Left kidney (tissue), 2 donors: ENCODE measurements around the gene LRMDA. TPM values are rescaled to one million over a fixed set of nuclear protein-coding genes. Genes with fewer than 3 reads are reported as not detected.
"Not testable (repeated sequence)": the region's sequence is repeated elsewhere in the genome, so short reads cannot be mapped to it uniquely, and the experiment has no call there.

Source experiments
- DNase-seq: peaks from one replicate; pipeline ENCODE4 v3.0.0-alpha.2; 2013
- polyA plus RNA-seq: library from polyadenylated mRNA; unstranded; fragments of 120-200 nt; gene quantifications from one replicate; pipeline ENCODE4 v1.2.1, GENCODE V29; 2013; ENCODE audit not compliant: insufficient read length

LRMDA gene
- polyA plus RNA-seq, 1 donor: 18.0 TPM

DNA sequence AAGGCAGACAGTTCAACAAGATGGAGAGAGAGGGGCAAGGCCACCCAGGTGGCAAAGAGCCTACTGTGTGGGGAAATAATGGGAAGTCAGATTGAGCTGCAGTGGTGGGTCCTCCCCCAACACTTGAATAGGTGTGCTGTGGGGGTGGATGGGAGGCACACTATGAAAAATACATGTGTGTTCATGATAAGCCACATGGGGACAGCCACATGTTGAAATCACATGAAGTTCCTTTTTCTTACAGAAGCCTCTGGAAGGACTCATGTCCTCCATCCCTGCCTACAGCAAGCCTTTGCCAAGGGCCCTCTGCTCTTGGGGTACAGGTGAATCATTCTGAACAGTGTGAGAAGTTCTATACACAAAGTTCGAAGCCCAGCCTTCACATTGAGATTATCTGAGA is 310.9 kb downstream of the LRMDA start:
- no peak for DNase-seq

DNA sequence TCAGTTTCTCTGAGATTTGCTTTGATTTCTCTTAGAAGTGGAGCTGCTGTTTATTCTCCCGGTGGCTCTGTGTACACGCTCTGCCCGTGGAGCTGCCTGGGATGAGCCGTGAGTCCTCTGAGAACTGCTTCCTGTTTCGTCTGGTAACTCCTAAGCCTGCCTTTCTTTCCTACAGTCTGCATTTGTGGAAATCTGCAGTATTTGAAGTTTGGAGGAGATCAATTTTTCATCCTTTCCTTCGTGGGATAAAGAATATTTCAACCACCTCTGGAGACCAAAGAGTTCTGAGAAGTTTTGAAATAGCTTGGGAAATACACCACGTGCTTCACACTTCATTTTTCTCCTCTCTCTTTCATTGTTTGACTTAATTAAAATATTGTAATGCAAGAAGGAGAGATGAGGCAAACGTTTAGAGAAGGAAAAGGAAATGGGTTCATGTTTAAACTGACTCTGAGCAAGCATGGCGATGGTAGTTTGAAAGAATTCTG is 311.9 kb downstream of the LRMDA start:
- no peak for DNase-seq

DNA sequence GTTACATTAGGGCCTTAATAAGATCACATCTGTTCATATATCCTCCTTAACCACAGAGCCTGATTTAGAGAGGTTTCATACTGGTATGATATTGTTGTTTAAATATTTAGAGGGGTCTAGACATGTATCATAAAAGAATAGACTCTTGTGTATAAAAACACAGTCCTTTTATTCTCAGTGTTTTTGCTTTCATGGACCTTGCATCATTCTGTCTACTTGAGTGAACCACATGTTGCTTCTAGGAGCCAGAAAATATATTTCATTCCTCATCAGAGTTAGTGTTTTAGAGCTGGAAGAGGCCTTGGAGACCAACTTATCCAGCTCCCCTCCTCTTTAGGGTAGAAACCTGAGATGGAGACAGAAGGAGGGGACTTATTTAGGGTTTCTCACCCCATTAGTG is 312.8 kb downstream of the LRMDA start:
- no peak for DNase-seq

GRCh38 chr10:75746356-75746755 is 314.9 kb downstream of the LRMDA start:
- no peak for DNase-seq

GRCh38 chr10:75750093-75750875 is 318.9 kb downstream of the LRMDA start:
- DNase-seq: not testable (repeated sequence)

GRCh38 chr10:75751232-75751631 is 319.8 kb downstream of the LRMDA start:
- DNase-seq: no peak

DNA sequence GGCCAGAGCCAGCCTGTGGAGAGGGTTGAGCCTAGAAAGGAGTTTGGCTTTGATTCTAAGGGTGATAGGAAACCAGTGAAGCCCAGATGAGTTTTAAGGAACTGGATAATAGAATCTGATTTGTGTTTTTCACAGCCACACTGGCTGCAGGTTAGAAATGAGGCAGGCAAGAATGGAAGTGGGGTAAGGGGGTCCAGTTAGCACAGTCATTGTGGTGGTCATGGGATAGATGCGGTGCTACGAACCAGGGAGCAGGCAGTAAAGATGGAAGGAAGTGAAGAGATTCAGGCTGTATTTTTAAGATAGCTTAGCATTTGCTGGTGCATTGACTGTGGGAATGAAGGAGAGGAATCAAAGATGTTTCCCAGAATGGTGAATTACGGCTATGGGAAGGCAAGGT is 322.2 kb downstream of the LRMDA start:
- DNase-seq: no peak

GRCh38 chr10:75754096-75754831 is 322.8 kb downstream of the LRMDA start:
- DNase-seq: no peak

DNA sequence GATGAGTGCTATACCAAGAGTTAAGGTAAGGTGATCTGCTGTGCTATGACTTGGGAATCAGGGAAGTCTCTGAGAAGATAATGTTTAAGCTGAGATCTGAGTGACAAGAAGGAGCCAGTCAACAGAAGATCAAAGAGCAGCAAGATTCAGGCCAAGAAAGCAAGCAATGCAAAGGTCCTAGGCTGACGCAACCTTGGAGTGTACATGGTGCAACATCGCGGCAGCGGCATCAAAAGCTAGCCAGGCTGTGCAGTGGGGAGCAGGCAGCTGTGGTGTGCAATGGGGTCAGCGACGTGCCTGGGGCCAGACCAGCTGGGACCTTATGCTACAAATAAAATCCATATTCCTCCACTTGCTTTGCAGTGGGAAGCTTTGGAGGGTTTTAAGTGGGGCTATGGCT is 324.1 kb downstream of the LRMDA start:
- DNase-seq: no peak

DNA sequence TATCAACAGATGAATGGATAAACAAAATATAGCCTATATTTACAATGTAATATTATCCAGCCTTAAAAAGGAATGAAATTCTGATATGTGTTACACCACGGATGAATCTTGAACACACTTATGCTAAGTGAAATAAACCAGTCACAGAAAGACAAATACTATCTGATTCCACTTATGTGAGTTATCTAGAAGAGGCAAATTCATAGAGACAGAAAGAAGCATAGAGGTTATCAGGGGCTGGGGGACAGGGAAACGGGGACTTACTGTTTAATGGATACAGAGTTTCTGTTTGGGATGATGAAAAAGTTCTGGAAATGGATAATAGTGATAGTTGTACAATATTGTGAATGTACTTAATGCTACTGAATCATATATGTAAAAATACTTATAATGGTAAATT is 329.9 kb downstream of the LRMDA start:
- DNase-seq: no peak

DNA sequence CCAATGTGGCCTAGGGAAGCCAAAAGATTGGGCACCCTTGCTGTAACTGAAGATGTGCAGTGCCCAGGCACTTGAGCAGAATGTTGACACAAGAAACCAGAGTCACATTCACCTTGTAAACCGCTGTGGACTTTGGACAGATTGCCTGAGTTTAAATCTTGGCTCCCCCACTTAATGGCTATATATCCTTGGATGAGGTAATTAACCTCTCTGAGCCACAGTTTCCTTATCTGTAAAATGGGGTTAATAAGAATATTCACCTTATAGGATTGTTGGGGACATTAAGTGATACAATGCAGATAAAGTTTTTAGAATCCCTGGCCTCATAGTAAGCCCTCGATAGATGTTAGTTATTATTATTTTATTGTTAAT is 331.0 kb downstream of the LRMDA start:
- no peak for DNase-seq

- no peak for DNase-seq
Observed at GRCh38 chr10:75763652-75764051, 332.2 kb downstream of the LRMDA start.

DNA sequence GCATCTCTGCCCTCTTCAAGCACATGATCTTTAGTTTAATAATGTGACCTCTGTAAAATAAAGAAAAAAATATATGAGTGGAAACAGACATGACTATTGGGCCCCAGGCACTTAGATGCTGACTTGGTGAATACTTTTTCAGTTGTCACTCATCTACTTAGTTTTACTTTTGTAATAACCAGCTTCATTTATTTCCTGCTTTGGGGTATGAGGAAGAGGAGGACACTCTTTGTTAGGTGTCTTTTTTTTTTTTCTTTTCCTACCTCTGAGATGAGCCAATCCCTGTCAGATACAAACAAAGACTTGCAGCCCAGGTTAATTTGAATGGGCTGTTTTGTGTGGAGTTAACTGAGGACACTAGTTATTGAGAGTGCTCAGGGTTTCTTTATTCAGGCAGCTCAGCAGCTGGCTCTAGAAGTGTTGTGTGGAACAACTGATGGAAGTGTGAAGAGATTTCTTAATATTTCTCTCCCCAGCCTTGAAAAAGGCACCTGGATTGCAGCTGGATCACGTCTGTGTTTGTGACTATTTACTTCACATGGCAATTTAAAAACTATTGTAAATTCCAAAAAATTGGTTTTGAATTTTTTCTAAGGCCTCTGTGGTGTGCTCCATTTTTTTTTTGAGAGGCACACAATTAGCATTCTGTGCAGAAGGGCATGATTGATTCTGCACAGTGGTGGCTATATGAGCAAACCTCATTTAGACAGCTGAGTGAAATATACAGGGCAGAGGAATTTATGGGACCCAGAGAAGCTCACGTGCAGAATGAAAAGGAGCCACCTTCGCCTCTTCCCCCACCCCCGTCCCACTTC is 333.8 kb downstream of the LRMDA start:
- no peak for DNase-seq

DNA sequence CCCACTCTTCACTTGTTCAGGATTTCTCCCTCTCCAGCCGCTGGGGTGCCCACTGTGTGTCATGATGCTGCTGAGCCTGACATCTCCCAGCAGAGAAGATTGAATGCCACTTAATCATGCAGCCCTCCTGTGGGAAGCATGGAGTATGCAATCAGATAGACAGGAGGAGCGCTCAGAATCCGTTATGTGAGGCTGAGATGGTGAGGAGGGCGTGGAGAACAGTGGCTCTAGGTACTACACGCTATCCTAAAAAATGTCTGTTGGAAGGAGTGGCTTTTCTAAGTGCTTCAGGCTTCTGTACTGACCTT is 334.3 kb downstream of the LRMDA start:
- DNase-seq: no peak

DNA sequence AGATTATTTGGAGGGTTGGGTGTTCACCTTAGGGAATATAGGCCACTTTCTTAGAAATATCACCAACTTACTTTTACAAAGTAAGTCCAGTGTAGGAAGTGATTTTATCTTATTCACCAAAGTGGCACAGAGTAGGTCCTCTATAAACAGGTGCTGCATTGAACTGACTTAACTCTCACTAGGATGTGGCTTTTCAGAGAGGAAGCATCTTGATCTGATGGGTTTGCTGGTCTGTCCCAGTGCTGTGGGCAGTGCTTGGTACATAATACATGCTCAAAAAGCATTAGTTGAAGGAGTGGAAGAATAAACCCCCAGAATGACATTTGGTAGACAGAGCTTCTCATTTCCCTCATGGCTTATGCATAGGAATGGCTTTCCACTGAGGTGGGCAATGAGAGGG is 334.7 kb downstream of the LRMDA start:
- no peak for DNase-seq

GRCh38 chr10:75766752-75767151 is 335.3 kb downstream of the LRMDA start:
- DNase-seq: not testable (repeated sequence)

- no peak for DNase-seq
Observed at GRCh38 chr10:75770626-75771081, 339.2 kb downstream of the LRMDA start.

DNA sequence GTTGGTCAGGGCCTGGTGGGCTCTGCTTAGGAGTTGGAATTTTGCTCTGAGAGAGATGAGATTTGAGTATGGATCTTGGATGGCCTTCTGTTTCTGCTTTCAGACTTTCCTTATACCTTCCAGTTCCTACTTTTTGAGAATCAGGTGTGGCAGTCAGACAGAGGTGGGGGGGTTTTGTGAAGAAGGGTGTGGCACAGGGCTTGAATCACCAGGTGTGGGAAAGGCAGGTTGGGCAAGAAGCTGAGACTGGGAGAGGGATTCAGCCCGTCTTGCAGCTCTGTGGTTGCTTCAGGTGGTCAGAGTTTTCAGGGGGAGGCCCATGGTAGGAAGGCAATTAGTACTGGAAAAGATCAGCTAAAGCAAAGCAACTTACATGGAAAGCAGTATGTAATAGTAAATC is 340.2 kb downstream of the LRMDA start:
- no peak for DNase-seq

GRCh38 chr10:75772153-75772887 is 340.9 kb downstream of the LRMDA start:
- no peak for DNase-seq

GRCh38 chr10:75773231-75773780 is 341.9 kb downstream of the LRMDA start:
- DNase-seq: no peak
